Panc1 (cell line): Measurements from ENCODE around the gene TMEM63B.
"Not testable (repeated sequence)": the region's sequence is repeated elsewhere in the genome, so short reads cannot be mapped to it uniquely, and the experiment has no call there.

Experiments
- CTCF ChIP-seq: fragments of 450-650 bp; IDR thresholded peaks from 2 replicates; pipeline ENCODE4 v1.5.1; 2017; ENCODE audit warnings: mild to moderate bottlenecking
- POLR2AphosphoS5 ChIP-seq: IDR thresholded peaks from 2 replicates; pipeline ENCODE4 v1.6.1; 2012; ENCODE audit warnings: mild to moderate bottlenecking, low read depth, low read length, moderate library complexity
- REST ChIP-seq, 2 experiments: IDR thresholded peaks; 2 replicates each; pipeline ENCODE4 v1.6.1; 2011 to 2012; ENCODE audit warnings: low read depth in 2 of 2, control low read depth in 1 of 2, low read length in 1 of 2, mild to moderate bottlenecking in 1 of 2, moderate library complexity in 1 of 2; ENCODE audit not compliant: insufficient read depth in 1 of 2
- SIN3A ChIP-seq: IDR thresholded peaks from 2 replicates; pipeline ENCODE4 v1.6.1; 2012; ENCODE audit warnings: low read depth, mild to moderate bottlenecking, low read length, moderate library complexity, borderline replicate concordance; ENCODE audit not compliant: insufficient read depth
- TCF7L2 ChIP-seq: IDR thresholded peaks from 2 replicates; pipeline ENCODE4 v1.6.1; 2011; ENCODE audit warnings: mild to moderate bottlenecking, low read depth, low read length, inconsistent platforms

DNA sequence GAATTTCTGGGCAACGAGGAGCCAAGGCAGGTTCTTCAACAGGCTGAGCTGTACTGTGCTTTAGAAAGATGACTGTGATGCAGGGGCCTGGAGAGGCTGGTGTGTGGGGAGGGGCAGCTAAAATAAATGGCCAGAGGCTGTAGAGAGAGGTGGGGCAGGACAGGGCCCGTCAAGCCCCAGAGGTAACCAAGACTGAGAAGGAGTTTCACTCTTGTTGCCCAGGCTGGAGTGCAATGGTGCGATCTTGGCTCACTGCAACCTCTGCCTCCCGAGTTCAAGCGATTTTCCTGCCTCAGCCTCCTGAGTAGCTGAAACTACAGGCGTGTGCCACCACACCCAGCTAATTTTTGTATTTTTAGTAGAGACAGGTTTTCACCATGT lies 32.1 kb upstream of the TMEM63B start:
- not testable (repeated sequence) for TF ChIP-seq CTCF; REST (IDR thresholded peaks at IDR 0.05; ENCODE audit: insufficient read depth in 1 of 2, low read depth in 2 of 2, low read length in 1 of 2); POLR2AphosphoS5; SIN3A; TCF7L2
